NCI-H1694 treated with DMSO at 0.1 percent for 48 hours (cell line): ENCODE results near the gene ZNF670.

Source experiments
- DNase-seq: peaks from one replicate; lab custom pipeline; 2025; lab: John Stamatoyannopoulos, UW

Gene ZNF670

GRCh38 chr1:247103859-247104591, 25.4 kb upstream of the ZNF670 start, which contains the start of gene ZNF669:
Gene ZNF669, minus strand, starts transcription at chr1:247104356. Its CDS starts 157 bp downstream, at chr1:247104199.
- peak; percentile 91 for DNase-seq

GRCh38 chr1:247102381-247102780, 23.8 kb upstream of the ZNF670 start:
- DNase-seq, result no peak

GRCh38 chr1:247100676-247101279, 22.2 kb upstream of the ZNF670 start:
- DNase-seq, result no peak

- no peak for DNase-seq
Observed at GRCh38 chr1:247096958-247097357, 18.3 kb upstream of the ZNF670 start.

DNA sequence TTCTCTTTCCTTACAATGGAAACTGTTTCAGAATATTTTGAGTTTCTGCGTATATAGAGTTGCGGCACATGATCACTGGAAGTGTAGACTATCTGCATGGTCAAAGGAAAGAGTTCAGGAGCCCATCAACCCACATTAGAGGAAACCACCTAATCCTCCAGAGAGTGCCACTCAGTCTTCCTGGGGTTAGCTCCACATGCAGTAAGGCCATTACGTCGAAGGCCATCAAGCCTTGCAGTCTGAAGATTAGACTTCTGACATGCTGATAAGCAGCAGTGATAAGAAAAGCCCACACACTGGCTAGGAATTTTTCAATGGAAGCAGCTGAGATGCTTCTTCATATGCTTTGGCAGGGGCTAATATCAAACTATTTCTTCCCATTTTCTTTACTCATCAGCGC, 17.9 kb upstream of the ZNF670 start:
- no peak for DNase-seq

- DNase-seq, result no peak
Observed at GRCh38 chr1:247096112-247096511, 17.5 kb upstream of the ZNF670 start.

DNA sequence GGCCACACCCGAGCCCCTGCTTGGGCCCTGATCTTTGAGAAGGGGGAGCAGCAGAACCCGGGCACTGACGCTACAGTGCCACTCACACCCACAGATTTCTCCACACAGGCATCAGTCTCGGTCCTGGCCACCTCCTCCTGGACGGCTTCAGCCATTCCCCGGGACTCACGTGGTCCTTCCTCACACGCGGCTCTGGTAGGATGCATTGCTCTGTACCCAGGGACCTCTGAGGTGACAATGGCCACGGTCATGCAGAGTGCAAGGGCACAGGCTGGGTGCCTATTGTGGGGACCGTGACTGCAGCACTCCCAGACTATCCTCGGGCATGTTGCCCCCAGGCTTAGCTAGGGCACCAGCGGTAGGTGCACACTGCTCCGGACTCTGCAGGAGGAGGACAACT, 11.8 kb upstream of the ZNF670 start:
- no peak for DNase-seq

- no peak for DNase-seq
Observed at GRCh38 chr1:247089616-247090375, 11.2 kb upstream of the ZNF670 start.

DNA sequence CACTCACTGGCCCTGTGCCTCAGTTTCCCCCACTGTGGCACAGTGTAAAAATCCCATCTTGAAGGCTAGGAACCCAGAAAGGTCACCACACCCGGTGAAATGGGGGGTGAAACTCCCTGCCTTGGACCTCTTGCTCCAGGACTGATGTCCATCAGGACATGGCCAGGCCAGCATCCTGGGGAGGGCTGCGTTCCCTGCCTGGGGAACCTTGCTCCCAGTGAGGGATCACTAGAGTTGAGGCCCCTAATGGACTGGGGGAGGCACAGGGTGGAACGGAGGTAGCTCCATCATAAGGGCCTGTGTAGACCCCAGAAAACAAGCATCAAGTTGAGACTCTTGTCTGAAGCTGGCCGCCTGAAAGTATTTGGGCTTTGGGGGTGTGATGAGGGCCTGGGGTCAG, 10.4 kb upstream of the ZNF670 start:
- DNase-seq, result no peak

DNA sequence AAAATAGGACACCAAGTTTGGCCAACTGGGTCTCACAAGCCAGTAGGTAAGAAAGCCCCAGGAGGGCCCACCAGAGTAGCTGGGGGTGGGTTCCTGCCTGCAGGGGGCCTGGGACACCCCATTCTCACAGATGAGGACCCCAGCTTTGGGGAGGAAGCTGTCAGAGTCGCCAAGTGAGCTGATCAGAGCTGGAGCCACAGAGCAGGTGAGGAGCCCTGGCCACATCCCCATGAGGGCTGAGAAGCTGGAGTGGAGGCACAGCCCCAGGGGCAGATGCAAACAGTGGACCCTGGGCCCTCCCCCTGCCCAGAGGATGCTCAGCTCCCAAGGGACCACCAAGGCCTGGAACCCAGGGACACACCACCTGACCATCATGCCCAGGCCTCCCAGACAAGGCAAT, 8.6 kb upstream of the ZNF670 start:
- DNase-seq, result no peak

DNA sequence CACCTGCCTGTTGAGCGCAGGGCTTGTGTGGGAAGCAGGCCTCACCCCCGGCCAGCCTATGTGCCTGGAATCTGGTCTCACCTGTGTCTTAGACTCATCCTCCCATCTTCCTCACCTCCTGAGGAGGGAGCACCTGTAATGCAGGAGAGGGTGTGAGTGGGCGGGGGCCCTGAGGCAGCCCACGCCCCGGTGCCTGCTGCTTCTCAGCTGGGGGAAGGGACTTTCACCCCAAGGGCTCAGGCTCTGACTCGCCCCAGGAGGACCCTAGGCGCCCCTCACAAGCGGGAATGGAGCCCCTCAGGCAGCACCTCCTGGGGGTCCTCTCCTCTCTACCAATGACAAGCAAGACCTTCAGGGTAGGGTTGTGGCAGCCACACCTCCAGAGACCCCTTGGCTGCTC, 6.7 kb upstream of the ZNF670 start:
- DNase-seq, result no peak

- DNase-seq, result no peak
Observed at GRCh38 chr1:247084771-247085170, 6.2 kb upstream of the ZNF670 start.

DNA sequence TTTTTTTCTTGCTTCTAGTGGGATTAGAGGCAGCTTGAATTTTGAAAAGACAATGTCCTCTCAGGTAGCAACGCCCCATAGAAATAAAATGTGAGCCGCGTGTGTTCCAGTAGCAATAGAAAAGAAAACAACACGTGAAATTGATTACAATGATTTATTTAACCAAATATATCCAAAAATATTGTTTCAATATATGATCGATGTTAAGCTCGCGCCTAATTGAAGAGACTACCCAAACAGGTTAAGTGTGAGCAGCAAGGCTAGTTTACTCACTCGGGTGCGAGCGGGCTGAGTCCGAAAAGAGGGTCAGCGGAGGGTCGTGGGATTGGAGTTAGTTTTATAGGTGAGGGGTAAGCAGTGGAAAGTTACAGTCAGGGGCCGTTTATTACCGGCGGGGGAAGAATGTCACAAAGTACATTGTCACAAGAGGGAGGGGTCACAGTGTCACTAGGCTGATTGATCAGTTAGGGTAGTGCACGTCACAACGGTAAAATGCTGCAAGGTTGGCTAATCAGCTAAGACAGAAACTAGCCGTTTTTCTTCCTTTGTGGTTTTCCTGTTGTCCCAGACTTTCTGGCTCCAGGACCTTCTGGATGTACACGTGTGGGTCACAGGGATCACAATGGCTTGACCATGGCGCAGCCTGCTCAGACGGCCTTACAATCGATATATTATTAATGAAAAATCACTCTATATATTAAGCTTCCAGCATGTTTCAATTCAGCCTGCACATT, 697 bp upstream of the ZNF670 start:
- no peak for DNase-seq

GRCh38 chr1:247077876-247078257, 744 bp downstream of the ZNF670 start:
- DNase-seq, result no peak

DNA sequence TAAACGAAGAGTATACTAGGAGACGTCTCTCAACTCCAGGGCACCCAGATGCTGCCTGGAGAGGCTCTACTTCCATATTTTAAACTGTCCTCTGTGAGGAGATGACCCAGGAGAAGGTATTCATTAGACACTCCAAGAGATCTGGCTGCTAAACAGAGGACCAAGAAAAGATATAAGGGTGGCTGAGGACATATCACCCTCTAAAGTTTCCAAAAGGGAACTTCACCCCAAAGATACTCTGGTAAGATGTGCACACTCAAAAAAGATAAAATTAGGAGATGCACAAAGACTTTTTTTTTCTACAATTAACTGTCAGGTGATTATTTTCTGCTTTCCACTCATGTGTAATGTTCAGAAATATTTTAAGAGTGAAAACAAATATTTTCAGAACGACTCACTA, 1.4 kb downstream of the ZNF670 start:
- DNase-seq, result no peak

DNA sequence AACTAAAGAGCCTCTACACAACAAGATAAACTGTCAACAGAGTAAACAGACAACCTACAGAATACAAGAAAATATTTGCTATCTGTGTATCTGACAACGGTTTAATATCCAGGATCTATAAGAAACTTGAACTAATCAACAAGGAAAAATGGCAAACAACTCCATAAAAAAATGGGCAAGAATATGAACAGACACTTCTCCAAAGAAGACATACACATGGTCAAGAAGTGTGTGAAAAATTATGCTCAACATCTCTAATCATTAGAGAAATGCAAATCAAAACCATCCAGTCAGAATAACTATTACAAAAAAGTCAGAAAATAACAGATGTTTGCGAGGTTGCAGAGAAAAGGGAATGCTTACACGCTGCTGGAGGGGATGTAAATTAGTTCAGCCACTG, 8.0 kb downstream of the ZNF670 start:
- no peak for DNase-seq

GRCh38 chr1:247064304-247064703, 14.3 kb downstream of the ZNF670 start:
- no peak for DNase-seq

DNA sequence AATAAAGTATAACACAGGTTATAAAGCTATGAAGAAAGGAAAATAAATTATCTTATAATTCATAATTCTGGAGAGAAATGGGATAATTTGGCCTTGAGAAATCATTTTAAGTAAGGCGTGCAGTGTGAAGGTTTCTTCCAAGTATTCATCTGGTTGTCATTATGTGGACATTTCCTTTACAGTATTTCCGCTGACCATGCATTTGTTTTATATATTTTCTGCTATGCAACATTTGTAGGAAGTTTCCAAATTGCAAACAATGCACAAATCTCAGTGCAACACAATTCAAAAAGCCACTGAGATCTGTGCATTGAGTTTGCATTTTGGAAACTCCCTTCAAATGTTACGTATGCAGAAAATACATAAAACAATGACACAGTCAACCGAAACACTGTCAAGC, 17.8 kb downstream of the ZNF670 start:
- no peak for DNase-seq

- no peak for DNase-seq
Observed at GRCh38 chr1:247056071-247056470, 22.5 kb downstream of the ZNF670 start.

- no peak for DNase-seq
Observed at GRCh38 chr1:247054992-247055415, 23.6 kb downstream of the ZNF670 start.

GRCh38 chr1:247047702-247048101, 30.9 kb downstream of the ZNF670 start:
- DNase-seq, result no peak

GRCh38 chr1:247047260-247047659, 31.4 kb downstream of the ZNF670 start:
- no peak for DNase-seq
